ENCODE results near the gene CA5A. TPM values are rescaled to one million over a fixed set of nuclear protein-coding genes. Genes with fewer than 3 reads are reported as not detected.

CA5A gene
- total and polyA plus RNA-seq, 2 of the 13 experiments (the other 11 are each of a cell fraction or from before 2014, with no cell fraction given) = 66.8 to 106 TPM

GRCh38 chr16:87897521-87898505, 38.5 kb downstream of the CA5A start:
- TF ChIP-seq HNF1B (CRISPR knock-in tag; IDR thresholded peaks at IDR 0.05) = no peak
- 0 out of 2 replicates have a peak, but pooled peaks have one; percentile 14 for TF ChIP-seq POLR2AphosphoS5 (IDR thresholded peaks at IDR 0.05; ENCODE audit: low read depth, low read length)
- TF ChIP-seq ZNF768 (CRISPR knock-in tag; IDR thresholded peaks at IDR 0.05) = peak; percentile 32; the same call in 1 of the 2 replicates
- TF ChIP-seq, protein P1, sequence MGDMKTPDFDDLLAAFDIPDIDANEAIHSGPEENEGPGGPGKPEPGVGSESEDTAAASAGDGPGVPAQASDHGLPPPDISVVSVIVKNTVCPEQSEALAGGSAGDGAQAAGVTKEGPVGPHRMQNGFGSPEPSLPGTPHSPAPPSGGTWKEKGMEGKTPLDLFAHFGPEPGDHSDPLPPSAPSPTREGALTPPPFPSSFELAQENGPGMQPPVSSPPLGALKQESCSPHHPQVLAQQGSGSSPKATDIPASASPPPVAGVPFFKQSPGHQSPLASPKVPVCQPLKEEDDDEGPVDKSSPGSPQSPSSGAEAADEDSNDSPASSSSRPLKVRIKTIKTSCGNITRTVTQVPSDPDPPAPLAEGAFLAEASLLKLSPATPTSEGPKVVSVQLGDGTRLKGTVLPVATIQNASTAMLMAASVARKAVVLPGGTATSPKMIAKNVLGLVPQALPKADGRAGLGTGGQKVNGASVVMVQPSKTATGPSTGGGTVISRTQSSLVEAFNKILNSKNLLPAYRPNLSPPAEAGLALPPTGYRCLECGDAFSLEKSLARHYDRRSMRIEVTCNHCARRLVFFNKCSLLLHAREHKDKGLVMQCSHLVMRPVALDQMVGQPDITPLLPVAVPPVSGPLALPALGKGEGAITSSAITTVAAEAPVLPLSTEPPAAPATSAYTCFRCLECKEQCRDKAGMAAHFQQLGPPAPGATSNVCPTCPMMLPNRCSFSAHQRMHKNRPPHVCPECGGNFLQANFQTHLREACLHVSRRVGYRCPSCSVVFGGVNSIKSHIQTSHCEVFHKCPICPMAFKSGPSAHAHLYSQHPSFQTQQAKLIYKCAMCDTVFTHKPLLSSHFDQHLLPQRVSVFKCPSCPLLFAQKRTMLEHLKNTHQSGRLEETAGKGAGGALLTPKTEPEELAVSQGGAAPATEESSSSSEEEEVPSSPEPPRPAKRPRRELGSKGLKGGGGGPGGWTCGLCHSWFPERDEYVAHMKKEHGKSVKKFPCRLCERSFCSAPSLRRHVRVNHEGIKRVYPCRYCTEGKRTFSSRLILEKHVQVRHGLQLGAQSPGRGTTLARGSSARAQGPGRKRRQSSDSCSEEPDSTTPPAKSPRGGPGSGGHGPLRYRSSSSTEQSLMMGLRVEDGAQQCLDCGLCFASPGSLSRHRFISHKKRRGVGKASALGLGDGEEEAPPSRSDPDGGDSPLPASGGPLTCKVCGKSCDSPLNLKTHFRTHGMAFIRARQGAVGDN (CRISPR knock-in tag; IDR thresholded peaks at IDR 0.05) = peak; percentile 38; the same call in 1 of the 2 replicates
- TF ChIP-seq, protein P2, sequence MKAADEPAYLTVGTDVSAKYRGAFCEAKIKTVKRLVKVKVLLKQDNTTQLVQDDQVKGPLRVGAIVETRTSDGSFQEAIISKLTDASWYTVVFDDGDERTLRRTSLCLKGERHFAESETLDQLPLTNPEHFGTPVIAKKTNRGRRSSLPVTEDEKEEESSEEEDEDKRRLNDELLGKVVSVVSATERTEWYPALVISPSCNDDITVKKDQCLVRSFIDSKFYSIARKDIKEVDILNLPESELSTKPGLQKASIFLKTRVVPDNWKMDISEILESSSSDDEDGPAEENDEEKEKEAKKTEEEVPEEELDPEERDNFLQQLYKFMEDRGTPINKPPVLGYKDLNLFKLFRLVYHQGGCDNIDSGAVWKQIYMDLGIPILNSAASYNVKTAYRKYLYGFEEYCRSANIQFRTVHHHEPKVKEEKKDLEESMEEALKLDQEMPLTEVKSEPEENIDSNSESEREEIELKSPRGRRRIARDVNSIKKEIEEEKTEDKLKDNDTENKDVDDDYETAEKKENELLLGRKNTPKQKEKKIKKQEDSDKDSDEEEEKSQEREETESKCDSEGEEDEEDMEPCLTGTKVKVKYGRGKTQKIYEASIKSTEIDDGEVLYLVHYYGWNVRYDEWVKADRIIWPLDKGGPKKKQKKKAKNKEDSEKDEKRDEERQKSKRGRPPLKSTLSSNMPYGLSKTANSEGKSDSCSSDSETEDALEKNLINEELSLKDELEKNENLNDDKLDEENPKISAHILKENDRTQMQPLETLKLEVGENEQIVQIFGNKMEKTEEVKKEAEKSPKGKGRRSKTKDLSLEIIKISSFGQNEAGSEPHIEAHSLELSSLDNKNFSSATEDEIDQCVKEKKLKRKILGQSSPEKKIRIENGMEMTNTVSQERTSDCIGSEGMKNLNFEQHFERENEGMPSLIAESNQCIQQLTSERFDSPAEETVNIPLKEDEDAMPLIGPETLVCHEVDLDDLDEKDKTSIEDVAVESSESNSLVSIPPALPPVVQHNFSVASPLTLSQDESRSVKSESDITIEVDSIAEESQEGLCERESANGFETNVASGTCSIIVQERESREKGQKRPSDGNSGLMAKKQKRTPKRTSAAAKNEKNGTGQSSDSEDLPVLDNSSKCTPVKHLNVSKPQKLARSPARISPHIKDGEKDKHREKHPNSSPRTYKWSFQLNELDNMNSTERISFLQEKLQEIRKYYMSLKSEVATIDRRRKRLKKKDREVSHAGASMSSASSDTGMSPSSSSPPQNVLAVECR (CRISPR knock-in tag; IDR thresholded peaks at IDR 0.05; ENCODE audit: borderline replicate concordance) = 0 out of 2 replicates have a peak, but pooled peaks have one; percentile 25
- 0 out of 2 replicates have a peak, but pooled peaks have one; percentile 32 for TF ChIP-seq ZBTB38 (CRISPR knock-in tag; IDR thresholded peaks at IDR 0.05)
- TF ChIP-seq POGZ (CRISPR knock-in tag; IDR thresholded peaks at IDR 0.05) = no peak

More at GRCh38 chr16:87897521-87898505, 38.5 kb downstream of the CA5A start:
- WGBS (ENCODE audit: low lambda C conversion rate) = 96% methylated on average over 19 of the region's 20 CpGs
- no peak overlapping the region for H3K4me2 ChIP-seq (ENCODE audit: low read depth, low read length)
- H3K27ac ChIP-seq (ENCODE audit: extremely low read length, insufficient read depth, low read length) = no peak overlapping the region
- H3K4me1 ChIP-seq (ENCODE audit: insufficient read depth, low read length) = no peaks in the 10 kb centered on the region
- in situ Hi-C loops (cut with HindIII; ENCODE audit: extremely low pct_ligation_motif_present, low pct_unique_long_range_greater_than_20kb) (no loop called here), intact Hi-C loops (cut with micrococcal nuclease; ENCODE audit: unreplicated experiment) (no loop called here)
- no peaks in the 10 kb centered on the region for H3K79me2 ChIP-seq (ENCODE audit: insufficient read depth, low read length)
- no peak overlapping the region for H2AFZ ChIP-seq (ENCODE audit: low read length)
- H3K4me3 ChIP-seq (replicated peaks in 1 of 3; ENCODE audit: insufficient read depth in 1 of 3, low read depth in 2 of 3, low read length in 3 of 3) = no peak overlapping the region
- CTCF ChIA-PET (ENCODE audit: low intra/inter-chr PET ratio, low total read pairs) = no interaction called here
- no peaks in the 10 kb centered on the region for H3K27me3 ChIP-seq (ENCODE audit: control insufficient read depth in 1 of 2, insufficient read depth in 2 of 2, low read length in 2 of 2)
- DNase-seq (ENCODE audit: low spot score) (no peak), FAIRE-seq (no peak), ATAC-seq (peak; percentile 21)
- H3K9ac ChIP-seq (ENCODE audit: insufficient read depth, low read depth, low read length) = no peak overlapping the region
- H3K9me3 ChIP-seq (ENCODE audit: low read length) = no peaks in the 10 kb centered on the region
- TSS peak; percentile 25 for BruUV-seq (replicated peaks)
- peaks cover 16 to 42% of the 10 kb centered on the region in 2 experiments; a peak in 4 of 5 replicates for H3K36me3 ChIP-seq (replicated peaks in 1 of 2; ENCODE audit: control insufficient read depth in 1 of 2, insufficient read depth in 2 of 2, low read length in 2 of 2)
- H4K20me1 ChIP-seq (ENCODE audit: insufficient read depth, low read length) = no peaks in the 10 kb centered on the region
- POLR2A ChIA-PET = no interaction called here
